GM19238 (cell line): ENCODE data around the gene NPC2.

Experiments
- DNase-seq: peaks from one replicate; pipeline ENCODE4 v3.0.0; 2011; ENCODE audit warnings: low spot score; ENCODE audit not compliant: insufficient read length

Gene NPC2

GRCh38 chr14:74519316-74520074 lies 26.4 kb upstream of the NPC2 start:
- no peak for DNase-seq

GRCh38 chr14:74518221-74518620 lies 25.1 kb upstream of the NPC2 start:
- DNase-seq: no peak

- no peak for DNase-seq
Observed at GRCh38 chr14:74517731-74518130, 24.6 kb upstream of the NPC2 start.

GRCh38 chr14:74516451-74517160 lies 23.5 kb upstream of the NPC2 start:
- no peak for DNase-seq

GRCh38 chr14:74515891-74516412 lies 22.8 kb upstream of the NPC2 start:
- no peak for DNase-seq

- no peak for DNase-seq
Observed at GRCh38 chr14:74514471-74514941, 21.4 kb upstream of the NPC2 start.

GRCh38 chr14:74511966-74512830 lies 19.1 kb upstream of the NPC2 start:
- no peak for DNase-seq

- DNase-seq: no peak
Observed at GRCh38 chr14:74510959-74511409, 17.9 kb upstream of the NPC2 start.

GRCh38 chr14:74510223-74510931 lies 17.3 kb upstream of the NPC2 start:
- DNase-seq: no peak

- no peak for DNase-seq
Observed at GRCh38 chr14:74509587-74510222, 16.6 kb upstream of the NPC2 start.

- no peak for DNase-seq
Observed at GRCh38 chr14:74508844-74509428, 15.8 kb upstream of the NPC2 start.

GRCh38 chr14:74508292-74508731 lies 15.2 kb upstream of the NPC2 start:
- no peak for DNase-seq

GRCh38 chr14:74507840-74508239 lies 14.7 kb upstream of the NPC2 start:
- no peak for DNase-seq

GRCh38 chr14:74507085-74507484 lies 14.0 kb upstream of the NPC2 start:
- no peak for DNase-seq

- no peak for DNase-seq
Observed at GRCh38 chr14:74506411-74506851, 13.3 kb upstream of the NPC2 start.

GRCh38 chr14:74505831-74506230 lies 12.7 kb upstream of the NPC2 start:
- DNase-seq: no peak

GRCh38 chr14:74504874-74505720 lies 12.0 kb upstream of the NPC2 start:
- DNase-seq: no peak

GRCh38 chr14:74504412-74504811 lies 11.3 kb upstream of the NPC2 start:
- DNase-seq: no peak

- DNase-seq: no peak
Observed at GRCh38 chr14:74503938-74504335, 10.8 kb upstream of the NPC2 start.
